Mucosa of descending colon (tissue), 3 donors: ENCODE results near the gene PGM1. TPM values are rescaled to one million over a fixed set of nuclear protein-coding genes. Genes with fewer than 3 reads are reported as not detected.

Experiments
- ATAC-seq: fragments of 200-7000 bp; cut with Tn5 transposase; one replicate; pipeline ENCODE4 v1.9.1; 2020; ENCODE audit warnings: mild to moderate bottlenecking, moderate library complexity
- DNase-seq, 3 donors: peaks; one replicate each; pipeline ENCODE4 v3.0.0-alpha.2; 2020
- H3K36me3 ChIP-seq: fragments of 200-600 bp; one replicate; pipeline ENCODE4 v1.8.0; 2021; ENCODE audit warnings: low read depth, mild to moderate bottlenecking
- H3K4me1 ChIP-seq: fragments of 200-600 bp; one replicate; pipeline ENCODE4 v1.8.0; 2021; ENCODE audit warnings: low read depth, mild to moderate bottlenecking
- H3K4me3 ChIP-seq: fragments of 200-600 bp; one replicate; pipeline ENCODE4 v1.8.0; 2021; ENCODE audit warnings: mild to moderate bottlenecking
- H3K9me3 ChIP-seq: fragments of 200-600 bp; one replicate; pipeline ENCODE4 v1.8.0; 2021; ENCODE audit warnings: mild to moderate bottlenecking
- intact Hi-C, 2 donors: fragments of 100-400 bp; cut with DNase I in 1 of 2; cut with micrococcal nuclease in 1 of 2; formaldehyde crosslinking; loops; one replicate each; pipeline versions ENCODE4 v1.11.0 to v1.11.1; 2022; cut with DNase I, micrococcal nuclease
- total RNA-seq, 3 donors: library from RNA; stranded (reverse); fragmentation: NEBNext Ultra II Directional in 2 of 3; extraction: Animal tissue kit (Norgen Biotek cat#: 25700) in 2 of 3; gene quantifications; one replicate each; pipeline versions ENCODE4 v1.2.1 to v1.2.4, GENCODE V29; 2021 to 2023
- TF ChIP-seq, protein P1 (sequence below): fragments of 200-600 bp; IDR thresholded peaks from one replicate; pipeline ENCODE4 v1.8.0; 2022; ENCODE audit warnings: antibody characterized with exemption, mild to moderate bottlenecking
- donor health status: DM: no; HTN: no; CAD: no; lungs with moderate emphysema.
- donor health status: DM: no; HTN: no; CAD: no.
- donor health status: DM: no; HTN: yes; CAD: no.

PGM1 gene
- total RNA-seq, 3 donors from 2014 or later, result 81.0 to 116 (median 87.3) TPM

DNA sequence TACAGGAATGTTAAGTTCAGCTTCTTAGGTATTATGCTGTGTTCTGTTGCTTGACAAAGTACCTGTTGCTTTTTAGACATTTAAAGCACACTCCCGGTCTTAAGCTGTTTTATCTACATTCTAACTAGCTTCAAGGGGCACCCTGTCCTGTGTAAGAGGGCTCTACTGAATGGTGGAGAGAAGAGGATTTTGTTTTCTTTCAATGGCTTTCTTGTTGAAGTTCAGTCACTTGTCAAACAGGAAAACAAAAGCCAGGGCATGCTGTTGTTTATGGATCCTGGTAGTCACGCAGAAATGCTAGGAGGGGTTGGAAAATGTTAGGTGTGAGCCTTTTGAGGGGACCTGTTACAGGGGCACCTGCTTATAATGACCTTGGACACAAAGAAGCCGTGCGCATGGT, 30.7 kb downstream of the PGM1 start:
- Histone ChIP-seq H3K4me3 (no peak overlapping the region), H3K36me3 (no peaks in the 10 kb centered on the region), H3K4me1 (no peaks in the 10 kb centered on the region), H3K9me3 (no peaks in the 10 kb centered on the region)
- ATAC-seq (no peak), DNase-seq (no peak)
- TF ChIP-seq, protein P1, sequence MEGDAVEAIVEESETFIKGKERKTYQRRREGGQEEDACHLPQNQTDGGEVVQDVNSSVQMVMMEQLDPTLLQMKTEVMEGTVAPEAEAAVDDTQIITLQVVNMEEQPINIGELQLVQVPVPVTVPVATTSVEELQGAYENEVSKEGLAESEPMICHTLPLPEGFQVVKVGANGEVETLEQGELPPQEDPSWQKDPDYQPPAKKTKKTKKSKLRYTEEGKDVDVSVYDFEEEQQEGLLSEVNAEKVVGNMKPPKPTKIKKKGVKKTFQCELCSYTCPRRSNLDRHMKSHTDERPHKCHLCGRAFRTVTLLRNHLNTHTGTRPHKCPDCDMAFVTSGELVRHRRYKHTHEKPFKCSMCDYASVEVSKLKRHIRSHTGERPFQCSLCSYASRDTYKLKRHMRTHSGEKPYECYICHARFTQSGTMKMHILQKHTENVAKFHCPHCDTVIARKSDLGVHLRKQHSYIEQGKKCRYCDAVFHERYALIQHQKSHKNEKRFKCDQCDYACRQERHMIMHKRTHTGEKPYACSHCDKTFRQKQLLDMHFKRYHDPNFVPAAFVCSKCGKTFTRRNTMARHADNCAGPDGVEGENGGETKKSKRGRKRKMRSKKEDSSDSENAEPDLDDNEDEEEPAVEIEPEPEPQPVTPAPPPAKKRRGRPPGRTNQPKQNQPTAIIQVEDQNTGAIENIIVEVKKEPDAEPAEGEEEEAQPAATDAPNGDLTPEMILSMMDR, result no peak
- intact Hi-C loops, result no loop called here

DNA sequence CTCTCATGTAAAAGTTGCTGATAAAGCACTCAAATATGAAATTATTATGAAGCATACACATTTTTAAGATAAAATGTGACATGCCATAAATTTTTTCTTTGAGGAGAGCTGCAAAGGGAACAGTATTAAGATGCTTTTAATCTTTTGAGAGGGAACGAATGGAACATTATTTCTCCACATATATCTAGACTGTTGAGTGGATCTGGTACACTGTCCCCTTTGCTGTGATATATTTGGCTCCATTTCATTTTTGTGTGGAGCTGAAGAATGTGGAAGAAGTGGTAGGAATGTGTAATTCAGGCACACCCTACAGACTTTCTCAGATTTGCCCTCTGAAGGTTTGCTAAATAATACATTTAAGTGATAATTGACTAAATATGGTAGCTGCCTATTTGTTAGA, 31.7 kb downstream of the PGM1 start:
- Histone ChIP-seq H3K4me1 (no peaks in the 10 kb centered on the region), H3K9me3 (no peaks in the 10 kb centered on the region), H3K36me3 (no peaks in the 10 kb centered on the region), H3K4me3 (no peak overlapping the region)
- TF ChIP-seq, protein P1, result no peak
- intact Hi-C loops, result no loop called here
- no peak for ATAC-seq
- DNase-seq, result no peak

DNA sequence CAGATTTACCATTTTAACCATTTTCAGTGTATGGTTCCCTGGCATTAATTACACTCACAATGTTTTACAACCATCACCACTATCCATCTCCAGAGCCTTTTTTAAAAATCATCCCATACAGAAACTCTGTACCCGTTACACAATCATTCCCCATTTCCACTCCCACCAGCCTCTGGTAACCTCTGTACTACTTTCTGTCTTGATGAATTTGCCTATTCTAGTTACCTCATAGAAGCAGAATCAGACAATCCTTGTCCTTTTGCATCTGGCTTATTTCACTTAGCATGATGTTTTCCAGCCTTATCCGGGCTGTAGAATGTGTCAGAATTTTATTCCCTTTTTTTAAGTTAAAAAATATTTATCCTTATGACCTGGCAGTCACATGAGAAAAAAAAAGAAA, 33.0 kb downstream of the PGM1 start:
- intact Hi-C loops, result no loop called here
- no peak for DNase-seq
- H3K4me1 ChIP-seq, result no peaks in the 10 kb centered on the region
- no peak overlapping the region for H3K4me3 ChIP-seq
- H3K9me3 ChIP-seq, result no peaks in the 10 kb centered on the region
- TF ChIP-seq, protein P1, result no peak
- H3K36me3 ChIP-seq, result no peaks in the 10 kb centered on the region
- no peak for ATAC-seq

DNA sequence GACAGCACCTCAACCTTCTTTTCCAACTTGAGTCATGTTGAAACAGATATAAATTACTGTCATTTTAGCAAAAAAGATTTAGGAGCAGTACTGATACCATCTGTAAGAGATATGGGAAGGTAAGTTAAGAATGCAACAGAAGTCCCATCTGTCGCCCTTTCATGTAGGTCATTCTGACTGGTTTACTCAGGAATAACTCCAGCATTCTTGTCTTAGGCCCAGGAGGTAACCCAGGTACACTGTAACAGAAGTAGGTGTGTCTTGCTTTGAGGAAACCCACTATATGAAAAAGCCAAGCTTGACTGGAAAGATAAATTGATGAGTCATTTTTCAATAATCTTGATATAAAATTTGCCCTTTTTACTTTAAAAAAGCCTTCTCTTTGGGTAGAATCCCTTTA, 35.4 kb downstream of the PGM1 start:
- no peak overlapping the region for H3K4me3 ChIP-seq
- no peaks in the 10 kb centered on the region for H3K9me3 ChIP-seq
- H3K36me3 ChIP-seq, result no peaks in the 10 kb centered on the region
- DNase-seq (no peak), ATAC-seq (no peak)
- intact Hi-C loops, result no loop called here
- no peaks in the 10 kb centered on the region for H3K4me1 ChIP-seq
- TF ChIP-seq, protein P1, result no peak

DNA sequence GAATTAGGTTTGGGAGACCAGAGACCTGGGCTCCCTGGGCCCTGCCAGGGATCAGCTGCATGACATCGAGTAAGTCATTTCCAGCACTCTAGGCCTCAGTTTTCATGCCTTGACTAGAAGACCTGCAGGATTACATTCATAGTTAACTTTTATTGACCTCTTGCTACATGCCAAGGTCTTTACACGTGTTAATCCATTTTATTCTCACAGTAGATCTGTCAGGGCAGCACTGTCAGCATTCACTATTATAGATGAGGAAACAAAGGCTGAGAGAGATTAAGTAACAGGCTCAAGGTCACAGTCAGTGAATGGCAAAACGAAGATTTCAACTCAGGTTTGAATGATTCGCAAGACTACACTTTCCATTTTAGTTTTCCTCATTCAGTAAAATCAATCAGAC, 37.0 kb downstream of the PGM1 start:
- intact Hi-C loops, result no loop called here
- no peak overlapping the region for H3K4me3 ChIP-seq
- DNase-seq, result no peak
- H3K36me3 ChIP-seq, result no peaks in the 10 kb centered on the region
- no peak for ATAC-seq
- H3K9me3 ChIP-seq, result no peaks in the 10 kb centered on the region
- TF ChIP-seq, protein P1, result no peak
- no peaks in the 10 kb centered on the region for H3K4me1 ChIP-seq

DNA sequence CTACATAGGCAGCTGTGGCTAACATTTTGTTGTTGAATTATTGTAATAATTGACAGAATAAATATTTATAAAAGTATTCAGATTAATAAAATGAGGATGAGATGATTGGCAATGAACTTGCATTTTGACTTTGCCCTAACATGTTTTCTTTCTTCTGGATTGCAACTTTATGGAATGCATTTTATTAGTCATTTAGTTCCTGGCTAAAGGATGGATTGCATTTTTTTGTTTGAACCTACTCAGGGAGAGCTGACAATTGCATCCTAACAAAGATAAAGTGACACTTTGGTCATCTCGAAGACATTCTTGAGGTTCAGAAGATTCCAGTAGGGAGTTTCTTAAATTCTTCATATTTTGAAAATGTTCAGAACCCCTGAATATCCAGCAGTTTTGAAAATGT, 37.5 kb downstream of the PGM1 start:
- no peaks in the 10 kb centered on the region for H3K36me3 ChIP-seq
- no peak for DNase-seq
- no peaks in the 10 kb centered on the region for H3K4me1 ChIP-seq
- intact Hi-C loops, result no loop called here
- H3K9me3 ChIP-seq, result no peaks in the 10 kb centered on the region
- H3K4me3 ChIP-seq, result no peak overlapping the region
- ATAC-seq, result no peak
- TF ChIP-seq, protein P1, result no peak
